ENCODE data around the gene GREB1.

GREB1 gene

DNA sequence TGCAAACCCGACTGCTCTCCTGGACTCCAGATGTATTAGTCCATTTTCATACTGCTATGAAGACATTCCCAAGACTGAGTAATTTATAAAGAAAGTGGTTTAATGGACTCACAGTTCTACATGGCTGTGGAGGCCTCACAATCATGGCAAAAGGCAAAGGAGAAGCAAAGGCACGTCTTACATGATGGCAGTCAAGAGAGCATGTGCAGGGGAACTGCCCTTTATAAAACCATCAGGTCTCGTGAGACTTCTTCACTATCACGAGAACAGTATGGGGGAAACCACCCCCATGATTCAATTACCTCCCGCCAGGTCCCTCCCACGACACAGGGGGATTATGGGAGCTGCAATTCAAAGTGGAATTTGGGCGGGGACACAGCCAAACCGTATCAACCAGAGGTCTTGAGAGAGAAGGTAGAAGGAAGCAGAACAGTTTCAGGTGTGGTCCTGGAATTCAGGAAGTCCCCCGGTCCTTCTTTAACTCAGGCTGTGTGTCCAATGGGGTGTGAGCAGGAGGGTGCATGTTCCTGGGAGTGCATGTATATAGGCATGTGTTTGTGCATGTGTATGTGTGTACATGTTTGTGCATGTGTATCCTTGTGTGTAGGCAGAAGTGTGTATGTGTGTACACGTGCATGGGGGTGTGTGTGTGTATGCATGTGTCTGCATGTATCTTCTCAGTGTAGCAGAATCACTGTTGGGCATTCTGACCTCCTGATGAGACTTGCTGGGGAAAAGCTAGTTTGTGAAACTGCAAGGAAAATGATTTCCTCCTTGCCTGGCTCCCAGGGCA is 46.2 kb downstream of the GREB1 start:
- no peak for DNase-seq (ENCODE audit: low read depth)
- no peak overlapping the region for H3K4me3 ChIP-seq (ENCODE audit: low read length)
- TF ChIP-seq, protein P1, sequence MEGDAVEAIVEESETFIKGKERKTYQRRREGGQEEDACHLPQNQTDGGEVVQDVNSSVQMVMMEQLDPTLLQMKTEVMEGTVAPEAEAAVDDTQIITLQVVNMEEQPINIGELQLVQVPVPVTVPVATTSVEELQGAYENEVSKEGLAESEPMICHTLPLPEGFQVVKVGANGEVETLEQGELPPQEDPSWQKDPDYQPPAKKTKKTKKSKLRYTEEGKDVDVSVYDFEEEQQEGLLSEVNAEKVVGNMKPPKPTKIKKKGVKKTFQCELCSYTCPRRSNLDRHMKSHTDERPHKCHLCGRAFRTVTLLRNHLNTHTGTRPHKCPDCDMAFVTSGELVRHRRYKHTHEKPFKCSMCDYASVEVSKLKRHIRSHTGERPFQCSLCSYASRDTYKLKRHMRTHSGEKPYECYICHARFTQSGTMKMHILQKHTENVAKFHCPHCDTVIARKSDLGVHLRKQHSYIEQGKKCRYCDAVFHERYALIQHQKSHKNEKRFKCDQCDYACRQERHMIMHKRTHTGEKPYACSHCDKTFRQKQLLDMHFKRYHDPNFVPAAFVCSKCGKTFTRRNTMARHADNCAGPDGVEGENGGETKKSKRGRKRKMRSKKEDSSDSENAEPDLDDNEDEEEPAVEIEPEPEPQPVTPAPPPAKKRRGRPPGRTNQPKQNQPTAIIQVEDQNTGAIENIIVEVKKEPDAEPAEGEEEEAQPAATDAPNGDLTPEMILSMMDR (conservative IDR thresholded peaks at IDR 0.05; ENCODE audit: low read length), result no peak

DNA sequence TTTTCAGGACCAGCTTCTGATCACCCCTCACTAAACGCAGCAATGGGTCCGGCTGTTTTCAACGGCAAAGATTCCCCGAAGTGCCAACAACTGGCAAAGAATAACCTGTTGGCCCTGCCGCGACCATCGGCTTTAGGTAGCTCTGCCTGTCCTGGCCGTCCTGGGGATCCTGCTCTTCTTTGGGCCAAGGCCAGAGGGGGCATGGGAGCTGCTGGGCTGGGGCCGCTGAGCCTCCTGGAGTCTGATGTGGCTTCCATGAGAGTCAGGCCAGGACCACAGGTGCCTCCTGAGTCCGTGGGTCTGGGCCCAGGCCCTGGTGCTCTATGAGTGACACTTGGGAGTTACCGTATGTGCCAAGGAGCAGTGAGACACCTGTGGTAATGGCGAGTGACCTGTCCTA is 46.9 kb downstream of the GREB1 start:
- DNase-seq (ENCODE audit: low read depth), result no peak
- TF ChIP-seq, protein P1 (conservative IDR thresholded peaks at IDR 0.05; ENCODE audit: low read length), result no peak

DNA sequence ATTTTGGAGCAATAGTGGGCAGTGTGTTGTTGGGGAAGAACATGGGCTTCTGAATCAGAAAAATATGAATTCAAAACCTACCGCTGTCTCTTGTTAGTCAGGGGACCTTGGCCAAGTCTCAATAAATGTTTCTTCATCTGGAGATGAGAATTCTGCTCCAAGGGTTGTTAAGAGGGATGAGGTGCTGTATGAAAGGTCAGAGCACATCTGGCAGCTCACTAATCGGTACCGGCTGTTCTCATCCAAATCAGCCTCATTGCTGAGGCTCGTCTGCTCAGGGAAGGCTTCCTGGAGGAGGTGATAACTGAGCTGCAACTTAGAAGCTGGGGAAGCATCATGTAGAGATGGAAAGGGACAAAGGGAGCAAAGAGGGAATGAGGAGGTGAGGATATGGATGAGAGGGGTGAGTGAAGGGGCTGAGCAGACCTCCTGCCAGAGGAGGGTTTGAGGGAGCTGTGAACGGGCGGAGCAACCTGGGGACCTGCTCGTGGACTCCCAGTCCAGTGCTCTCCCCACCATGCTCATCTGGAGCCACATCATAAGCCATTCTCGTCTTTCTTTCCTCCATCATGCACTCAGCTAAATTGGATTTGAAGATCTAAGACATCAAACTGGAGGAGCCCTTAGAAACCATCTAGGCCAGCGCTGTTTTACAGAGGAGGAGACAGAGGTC is 47.4 kb downstream of the GREB1 start:
- DNase-seq (ENCODE audit: low read depth), result peak; percentile 13
- no peak overlapping the region for H3K4me3 ChIP-seq (ENCODE audit: low read length)
- TF ChIP-seq, protein P1 (conservative IDR thresholded peaks at IDR 0.05; ENCODE audit: low read length), result no peak

More for the DNA sequence above, 46.9 kb downstream of the GREB1 start:
- H3K4me3 ChIP-seq (ENCODE audit: low read length), result no peak overlapping the region

- no peak overlapping the region for H3K4me3 ChIP-seq (ENCODE audit: low read length)
- TF ChIP-seq, protein P1 (conservative IDR thresholded peaks at IDR 0.05; ENCODE audit: low read length), result no peak
- DNase-seq (ENCODE audit: low read depth), result no peak
Measured at GRCh38 chr2:11581797-11582611, 48.2 kb downstream of the GREB1 start.

- DNase-seq (ENCODE audit: low read depth), result no peak
- no peak overlapping the region for H3K4me3 ChIP-seq (ENCODE audit: low read length)
- TF ChIP-seq, protein P1 (conservative IDR thresholded peaks at IDR 0.05; ENCODE audit: low read length), result no peak
Measured at GRCh38 chr2:11582612-11582861, 48.7 kb downstream of the GREB1 start.

- DNase-seq (ENCODE audit: low read depth), result peak; percentile 39
- H3K4me3 ChIP-seq (ENCODE audit: low read length), result no peak overlapping the region
- TF ChIP-seq, protein P1 (conservative IDR thresholded peaks at IDR 0.05; ENCODE audit: low read length), result peak; percentile 75
Measured at GRCh38 chr2:11582862-11583752, 49.3 kb downstream of the GREB1 start.

Measured in AG10803 (cell line).